A673 (cell line): ENCODE measurements around the gene NGDN.

ENCODE experiments used
- CTCF ChIP-seq: fragments of 300-800, 200-600 bp; sonication (generic); conservative IDR thresholded peaks from 2 replicates; pipeline ENCODE4 v1.5.1; 2017; ENCODE audit warnings: low read depth, mild to moderate bottlenecking, antibody characterized with exemption, low read length, moderate library complexity, mixed read lengths
- EZH2 ChIP-seq: fragments of 200-600 bp; sonication (generic); IDR thresholded peaks from 2 replicates; pipeline ENCODE4 v1.6.1; 2017; ENCODE audit warnings: borderline replicate concordance, low read depth, mild to moderate bottlenecking, mixed read lengths, antibody characterized with exemption, low read length; ENCODE audit not compliant: poor library complexity, severe bottlenecking

- TF ChIP-seq CTCF (no peak), EZH2 (no peak)
These were observed 15.1 kb upstream of the NGDN start for GRCh38 chr14:23454445-23454856.
